NCI-H524 treated with DMSO at 0.1 percent for 48 hours (cell line): ENCODE data around the gene COX4I1.

ENCODE experiments used
- DNase-seq: peaks from one replicate; lab custom pipeline; 2025; lab: John Stamatoyannopoulos, UW

Gene COX4I1

GRCh38 chr16:85767531-85767930 lies 32.0 kb upstream of the COX4I1 start:
- no peak for DNase-seq

GRCh38 chr16:85768199-85768598 lies 31.3 kb upstream of the COX4I1 start:
- no peak for DNase-seq

- DNase-seq, result no peak
These were observed 28.8 kb upstream of the COX4I1 start for GRCh38 chr16:85770741-85771140.

GRCh38 chr16:85773044-85773443 lies 26.5 kb upstream of the COX4I1 start:
- no peak for DNase-seq

GRCh38 chr16:85774136-85774535 lies 25.4 kb upstream of the COX4I1 start:
- no peak for DNase-seq

GRCh38 chr16:85774811-85775210 lies 24.7 kb upstream of the COX4I1 start:
- DNase-seq, result no peak

GRCh38 chr16:85777583-85778310 lies 21.7 kb upstream of the COX4I1 start:
- DNase-seq, result no peak

- no peak for DNase-seq
These were observed 20.6 kb upstream of the COX4I1 start for GRCh38 chr16:85778873-85779272.

GRCh38 chr16:85780281-85780680 lies 19.2 kb upstream of the COX4I1 start:
- DNase-seq, result no peak

- no peak for DNase-seq
These were observed 18.3 kb upstream of the COX4I1 start for GRCh38 chr16:85781156-85781555.

GRCh38 chr16:85781695-85782370 lies 17.7 kb upstream of the COX4I1 start:
- DNase-seq, result no peak

GRCh38 chr16:85782451-85782850 lies 17.0 kb upstream of the COX4I1 start:
- DNase-seq, result no peak

- no peak for DNase-seq
These were observed 16.1 kb upstream of the COX4I1 start for GRCh38 chr16:85783441-85783840.

- DNase-seq, result no peak
These were observed 14.7 kb upstream of the COX4I1 start for GRCh38 chr16:85784813-85785212.

- no peak for DNase-seq
These were observed 13.6 kb upstream of the COX4I1 start for GRCh38 chr16:85785927-85786326.

GRCh38 chr16:85788819-85789218 lies 10.7 kb upstream of the COX4I1 start:
- DNase-seq, result no peak

GRCh38 chr16:85789773-85790172 lies 9.7 kb upstream of the COX4I1 start:
- no peak for DNase-seq

- DNase-seq, result no peak
These were observed 5.7 kb upstream of the COX4I1 start for GRCh38 chr16:85793662-85794298.

GRCh38 chr16:85794696-85795095 lies 4.8 kb upstream of the COX4I1 start:
- no peak for DNase-seq

GRCh38 chr16:85796152-85796551 lies 3.3 kb upstream of the COX4I1 start:
- DNase-seq, result no peak

GRCh38 chr16:85796599-85796998 lies 2.9 kb upstream of the COX4I1 start:
- DNase-seq, result no peak

GRCh38 chr16:85798283-85798776 lies 1.2 kb upstream of the COX4I1 start:
- DNase-seq, result no peak

- no peak for DNase-seq
These were observed 496 bp upstream of the COX4I1 start for GRCh38 chr16:85798901-85799496.
